HG03575 (cell line): ENCODE data around the gene NYNRIN.

ENCODE experiments used
- ATAC-seq: cut with Tn5 transposase; IDR thresholded peaks from one replicate; pipeline ENCODE4 v1.9.1; 2021; ENCODE audit not compliant: unreplicated experiment, insufficient number of reproducible peaks, low FRiP score; ENCODE audit errors: extremely low read depth

The NYNRIN gene

GRCh38 chr14:24427537-24428508, 29.0 kb downstream of the NYNRIN start:
- no peak for ATAC-seq

GRCh38 chr14:24428628-24429394, 30.0 kb downstream of the NYNRIN start:
- no peak for ATAC-seq

- peak; percentile 60 for ATAC-seq
These were observed 30.8 kb downstream of the NYNRIN start, which contains the start of the genes CBLN3 and KHNYN for GRCh38 chr14:24429395-24430142. TSS of gene CBLN3 (minus strand) at chr14:24429668. CDS start at chr14:24429054, 614 bp downstream. TSS of gene KHNYN (plus strand) at chr14:24429954. CDS start at chr14:24430731, 777 bp downstream.

GRCh38 chr14:24430143-24430681, 31.4 kb downstream of the NYNRIN start:
- ATAC-seq, result peak; percentile 29

GRCh38 chr14:24430682-24431568, 32.1 kb downstream of the NYNRIN start:
- ATAC-seq, result no peak

GRCh38 chr14:24431569-24432258, 32.9 kb downstream of the NYNRIN start:
- ATAC-seq, result peak; percentile 37

- no peak for ATAC-seq
These were observed 33.7 kb downstream of the NYNRIN start for GRCh38 chr14:24432259-24433131.

GRCh38 chr14:24434036-24434435, 35.2 kb downstream of the NYNRIN start:
- no peak for ATAC-seq

- ATAC-seq, result no peak
These were observed 35.9 kb downstream of the NYNRIN start for GRCh38 chr14:24434676-24435075.

- ATAC-seq, result no peak
These were observed 36.5 kb downstream of the NYNRIN start for GRCh38 chr14:24435192-24435810.

- no peak for ATAC-seq
These were observed 37.2 kb downstream of the NYNRIN start for GRCh38 chr14:24435998-24436354.

GRCh38 chr14:24436355-24437019, 37.7 kb downstream of the NYNRIN start:
- ATAC-seq, result no peak

GRCh38 chr14:24437020-24437735, 38.4 kb downstream of the NYNRIN start:
- ATAC-seq, result no peak

- no peak for ATAC-seq
These were observed 38.9 kb downstream of the NYNRIN start for GRCh38 chr14:24437736-24438067.
